IMR-90 (cell line): ENCODE data around the gene CEP83. TPM values are rescaled to one million over a fixed set of nuclear protein-coding genes. Genes with fewer than 3 reads are reported as not detected.

Source experiments
- ATAC-seq: fragments of 200-7000 bp; cut with Tn5 transposase; 2 replicates; pipeline ENCODE4 v1.9.1; 2020; ENCODE audit warnings: low read depth, mild to moderate bottlenecking, moderate library complexity
- BruUV-seq: library from RNA; stranded (reverse); fragments of 400-500 nt; replicated peaks from 2 replicates; lab custom pipeline; 2021; lab: Mats Ljungman, UMichigan
- CTCF ChIA-PET: fragments of 300-600 bp; formaldehyde crosslinking; extraction: SDS; loops from one replicate; lab custom pipeline; 2021; ENCODE audit warnings: antibody characterized with exemption; lab: Yijun Ruan, JAX
- POLR2A ChIA-PET: fragments of 300-600 bp; sonication (Branson Sonifier 250); formaldehyde crosslinking; loops from one replicate; lab custom pipeline; 2022; ENCODE audit warnings: antibody characterized with exemption; ENCODE audit not compliant: unreplicated experiment; lab: Charles Lee
- DNase-seq: peaks from one replicate; pipeline ENCODE4 v3.0.0; 2013
- H2AFZ ChIP-seq: replicated peaks from 2 replicates; pipeline ENCODE3; 2013; ENCODE audit warnings: low read length, mild to moderate bottlenecking; ENCODE audit not compliant: poor library complexity
- H2AK5ac ChIP-seq: 2 replicates; pipeline ENCODE4 v1.6.1; 2013; ENCODE audit warnings: low read depth, low read length, inconsistent platforms
- H2AK9ac ChIP-seq: replicated peaks from 2 replicates; pipeline ENCODE3; 2013; ENCODE audit warnings: mild to moderate bottlenecking, low read depth, low read length, moderate library complexity; ENCODE audit not compliant: poor library complexity
- H2BK120ac ChIP-seq: 2 replicates; pipeline ENCODE4 v1.6.1; 2013; ENCODE audit warnings: low read depth, low read length, inconsistent platforms
- H2BK15ac ChIP-seq: 3 replicates; pipeline ENCODE4 v1.6.1; 2013; ENCODE audit warnings: low read depth, low read length, inconsistent platforms
- H2BK20ac ChIP-seq: 2 replicates; pipeline ENCODE4 v1.6.1; 2013; ENCODE audit warnings: low read depth, mild to moderate bottlenecking, inconsistent platforms, low read length, moderate library complexity
- H2BK5ac ChIP-seq: 2 replicates; pipeline ENCODE4 v1.6.1; 2013; ENCODE audit warnings: mild to moderate bottlenecking, low read depth, low read length, inconsistent platforms; ENCODE audit not compliant: poor library complexity, severe bottlenecking
- H3K14ac ChIP-seq: replicated peaks from 2 replicates; pipeline ENCODE4 v1.6.1; 2013; ENCODE audit warnings: low read depth, low read length, inconsistent platforms
- H3K18ac ChIP-seq: 2 replicates; pipeline ENCODE4 v1.6.1; 2013; ENCODE audit warnings: low read depth, low read length, control low read depth
- H3K23ac ChIP-seq: 2 replicates; pipeline ENCODE4 v1.6.1; 2013; ENCODE audit warnings: low read depth, low read length, inconsistent platforms
- H3K27ac ChIP-seq: 2 replicates; pipeline ENCODE4 v1.5.1; 2013; ENCODE audit warnings: mild to moderate bottlenecking, control low read depth, low read length; ENCODE audit not compliant: insufficient read depth
- H3K27me3 ChIP-seq: 2 replicates; pipeline ENCODE4 v1.6.1; 2013; ENCODE audit warnings: low read length; ENCODE audit not compliant: control insufficient read depth, insufficient read depth
- H3K36me3 ChIP-seq: 2 replicates; pipeline ENCODE4 v1.6.1; 2013; ENCODE audit warnings: low read length, mixed read lengths; ENCODE audit not compliant: control insufficient read depth, insufficient read depth
- H3K4ac ChIP-seq: 2 replicates; pipeline ENCODE4 v1.6.1; 2013; ENCODE audit warnings: low read depth, low read length, inconsistent platforms
- H3K4me1 ChIP-seq: 2 replicates; pipeline ENCODE4 v1.6.1; 2013; ENCODE audit warnings: low read length, mixed read lengths; ENCODE audit not compliant: control insufficient read depth, insufficient read depth
- H3K4me2 ChIP-seq: 2 replicates; pipeline ENCODE4 v1.6.1; 2013; ENCODE audit warnings: low read depth, mild to moderate bottlenecking, control low read depth, low read length, moderate library complexity
- H3K4me3 ChIP-seq: 2 replicates; pipeline ENCODE4 v1.5.1; 2013; ENCODE audit warnings: low read depth, mild to moderate bottlenecking, control low read depth, low read length, moderate library complexity; ENCODE audit not compliant: insufficient read depth
- H3K56ac ChIP-seq: 2 replicates; pipeline ENCODE4 v1.6.1; 2013; ENCODE audit warnings: low read length, inconsistent platforms; ENCODE audit not compliant: insufficient read depth; ENCODE audit errors: extremely low read depth
- H3K79me1 ChIP-seq, 2 experiments: 2 replicates each; pipeline ENCODE4 v1.6.1; 2013; ENCODE audit warnings: low read length in 2 of 2, inconsistent platforms in 1 of 2, low read depth in 1 of 2
- H3K9ac ChIP-seq: 2 replicates; pipeline ENCODE4 v1.6.1; 2013; ENCODE audit warnings: low read depth, low read length, control low read depth
- H3K9me1 ChIP-seq: 2 replicates; pipeline ENCODE4 v1.6.1; 2013; ENCODE audit warnings: low read length, inconsistent platforms; ENCODE audit not compliant: insufficient read depth
- H3K9me3 ChIP-seq: 2 replicates; pipeline ENCODE4 v1.6.1; 2013; ENCODE audit warnings: low read length; ENCODE audit not compliant: control insufficient read depth, insufficient read depth
- H4K20me1 ChIP-seq: 2 replicates; pipeline ENCODE4 v1.6.1; 2013; ENCODE audit warnings: low read length, inconsistent platforms; ENCODE audit not compliant: insufficient read depth
- H4K5ac ChIP-seq: 2 replicates; pipeline ENCODE4 v1.6.1; 2013; ENCODE audit warnings: mild to moderate bottlenecking, low read depth, low read length, control low read depth
- H4K8ac ChIP-seq, 2 experiments: 2 replicates each; pipeline ENCODE4 v1.6.1; 2013; ENCODE audit warnings: low read depth in 2 of 2, low read length in 2 of 2, control low read depth in 1 of 2, inconsistent platforms in 1 of 2
- H4K91ac ChIP-seq: 2 replicates; pipeline ENCODE4 v1.6.1; 2013; ENCODE audit warnings: low read depth, low read length, inconsistent platforms; ENCODE audit not compliant: insufficient read depth
- BHLHE40 ChIP-seq: fragments of 150-350 bp; IDR thresholded peaks from 2 replicates; pipeline ENCODE4 v1.6.1; 2016; ENCODE audit warnings: mild to moderate bottlenecking, low read depth, low read length
- CHD1 ChIP-seq: IDR thresholded peaks from 2 replicates; pipeline ENCODE4 v1.6.1; 2012; ENCODE audit warnings: low read depth, low read length, improper control_type of control experiment
- FOS ChIP-seq: fragments of 150-350 bp; IDR thresholded peaks from 2 replicates; pipeline ENCODE4 v1.6.1; 2016; ENCODE audit warnings: low read depth, low read length
- MAZ ChIP-seq: IDR thresholded peaks from 2 replicates; pipeline ENCODE4 v1.6.1; 2012; ENCODE audit warnings: low read depth, mild to moderate bottlenecking, low read length, improper control_type of control experiment, moderate library complexity, borderline replicate concordance
- MXI1 ChIP-seq: IDR thresholded peaks from 2 replicates; pipeline ENCODE4 v1.6.1; 2012; ENCODE audit warnings: low read depth, mild to moderate bottlenecking, low read length, moderate library complexity, borderline replicate concordance
- POLR2A ChIP-seq: IDR thresholded peaks from 2 replicates; pipeline ENCODE4 v1.6.1; 2012; ENCODE audit warnings: mild to moderate bottlenecking, low read depth, low read length
- RAD21 ChIP-seq: IDR thresholded peaks from 2 replicates; pipeline ENCODE4 v1.6.1; 2012; ENCODE audit warnings: low read length, improper control_type of control experiment
- RFX5 ChIP-seq: IDR thresholded peaks from 2 replicates; pipeline ENCODE4 v1.8.0; 2012; ENCODE audit warnings: low read depth, mild to moderate bottlenecking, low read length, moderate library complexity
- SMC3 ChIP-seq: fragments of 150-350 bp; IDR thresholded peaks from 2 replicates; pipeline ENCODE4 v1.6.1; 2016; ENCODE audit warnings: low read depth, mild to moderate bottlenecking, antibody characterized with exemption, low read length, moderate library complexity
- WGBS, 2 experiments: methylation state at CpG; one replicate each; pipeline versions ENCODE4 v1.1.5 to v1.1.7; 2013; ENCODE audit warnings: missing lambda C conversion rate in 2 of 2; ENCODE audit not compliant: insufficient read length in 1 of 2; ENCODE audit errors: extremely low coverage in 2 of 2; 5-methylcytosine and 5-hydroxymethylcytosine counted together
- dilution Hi-C: fragments of 300-500 bp; cut with HindIII; formaldehyde crosslinking; loops from one replicate; pipeline ENCODE4 v1.14.3; 2018; ENCODE audit warnings: low sequenced_read_pairs; ENCODE audit not compliant: unreplicated experiment
- in situ Hi-C: fragments of 300-500 bp; cut with MboI; formaldehyde crosslinking; loops from 3 replicates; pipeline ENCODE4 v1.14.3; 2019; ENCODE audit warnings: low sequenced_read_pairs, inconsistent platforms, mixed read lengths
- intact Hi-C: fragments of 100-400 bp; cut with micrococcal nuclease; formaldehyde crosslinking; loops from 2 replicates; pipeline ENCODE4 v1.10.0; 2022
- polyA plus RNA-seq, 3 experiments: library from polyadenylated mRNA; depleted of rRNA; stranded (reverse); fragments of >200 nt; gene quantifications; 2 replicates each; pipeline ENCODE4 v1.2.3, GENCODE V29; 2012; ENCODE audit warnings: low replicate concordance in 1 of 3
- total RNA-seq: library from RNA; depleted of rRNA; stranded (reverse); fragments of >200 nt; gene quantifications from 2 replicates; pipeline ENCODE4 v1.2.3, GENCODE V29; 2012
- TF ChIP-seq, protein P1 (sequence below): fragments of 150-350 bp; IDR thresholded peaks from 2 replicates; pipeline ENCODE4 v1.6.1; 2016; ENCODE audit warnings: low read depth, mild to moderate bottlenecking, low read length, moderate library complexity, borderline replicate concordance

Gene CEP83
- total and polyA plus RNA-seq, 2 of the 4 experiments (the other 2 are of a cell fraction): 3.9 to 8.9 TPM

GRCh38 chr12:94299846-94300245 is 159.8 kb downstream of the CEP83 start:
- DNase-seq (no peak), ATAC-seq (no peak)
- no peaks in the 10 kb centered on the region for H4K20me1 ChIP-seq
- H2BK5ac ChIP-seq: no peak overlapping the region
- TF ChIP-seq FOS: no peak
- TF ChIP-seq, protein P1, sequence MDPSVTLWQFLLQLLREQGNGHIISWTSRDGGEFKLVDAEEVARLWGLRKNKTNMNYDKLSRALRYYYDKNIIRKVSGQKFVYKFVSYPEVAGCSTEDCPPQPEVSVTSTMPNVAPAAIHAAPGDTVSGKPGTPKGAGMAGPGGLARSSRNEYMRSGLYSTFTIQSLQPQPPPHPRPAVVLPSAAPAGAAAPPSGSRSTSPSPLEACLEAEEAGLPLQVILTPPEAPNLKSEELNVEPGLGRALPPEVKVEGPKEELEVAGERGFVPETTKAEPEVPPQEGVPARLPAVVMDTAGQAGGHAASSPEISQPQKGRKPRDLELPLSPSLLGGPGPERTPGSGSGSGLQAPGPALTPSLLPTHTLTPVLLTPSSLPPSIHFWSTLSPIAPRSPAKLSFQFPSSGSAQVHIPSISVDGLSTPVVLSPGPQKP: no peak
- no peak for TF ChIP-seq CHD1
- TF ChIP-seq SMC3: no peak
- no peak for TF ChIP-seq RFX5
- TF ChIP-seq RAD21: no peak
- no peak for TF ChIP-seq POLR2A
- TF ChIP-seq MXI1: no peak
- TF ChIP-seq MAZ: no peak
- no peak for TF ChIP-seq BHLHE40
- H3K27me3 ChIP-seq: no peaks in the 10 kb centered on the region
- no peak overlapping the region for H3K4ac ChIP-seq
- ChIA-PET CTCF (interaction anchor here (0.5 kb wide), 1 partner anchor 1806 kb away, joined by 3 read pairs; no protein-coding TSS in a partner anchor), POLR2A (no interaction called here)
- H4K91ac ChIP-seq: no peak overlapping the region
- no peak overlapping the region for H2BK20ac ChIP-seq
- BruUV-seq: no TSS peak
- in situ Hi-C loops: no loop called here
- no peak overlapping the region for H3K23ac ChIP-seq
- H2BK15ac ChIP-seq: no peak overlapping the region
- no peak overlapping the region for H4K5ac ChIP-seq
- H3K4me3 ChIP-seq: no peak overlapping the region
- H3K56ac ChIP-seq: no peak overlapping the region
- dilution Hi-C loops: no loop called here
- H2BK120ac ChIP-seq: no peak overlapping the region
- H3K4me1 ChIP-seq: peaks cover 8% of the 10 kb centered on the region
- H2AK5ac ChIP-seq: no peak overlapping the region
- no peak overlapping the region for H3K27ac ChIP-seq
- H3K18ac ChIP-seq: no peak overlapping the region
- intact Hi-C loops: no loop called here
- H3K9ac ChIP-seq: no peak overlapping the region
- no peak overlapping the region for H2AK9ac ChIP-seq
- WGBS, 2 experiments: no CpG with 5 or more reads among the region's 1 CpG
- no peak overlapping the region for H2AFZ ChIP-seq
- H3K36me3 ChIP-seq: no peaks in the 10 kb centered on the region
- H3K9me1 ChIP-seq: peaks cover 6% of the 10 kb centered on the region; the same call in 1 of the 2 replicates
- no peak overlapping the region for H3K4me2 ChIP-seq
- no peaks in the 10 kb centered on the region for H3K9me3 ChIP-seq
- no peaks in the 10 kb centered on the region for H3K79me1 ChIP-seq
- 0 out of 2 replicates have a peak overlapping the region, but pooled peaks have one; percentile 21 for H3K14ac ChIP-seq
- H4K8ac ChIP-seq: no peak overlapping the region
